ENCODE results near the gene FOXK1. TPM values are rescaled to one million over a fixed set of nuclear protein-coding genes. Genes with fewer than 3 reads are reported as not detected.

FOXK1 gene
- total and polyA plus RNA-seq, 2 of the 13 experiments (the other 11 are each of a cell fraction or from before 2014, with no cell fraction given) = 4.6 to 8.8 TPM

DNA sequence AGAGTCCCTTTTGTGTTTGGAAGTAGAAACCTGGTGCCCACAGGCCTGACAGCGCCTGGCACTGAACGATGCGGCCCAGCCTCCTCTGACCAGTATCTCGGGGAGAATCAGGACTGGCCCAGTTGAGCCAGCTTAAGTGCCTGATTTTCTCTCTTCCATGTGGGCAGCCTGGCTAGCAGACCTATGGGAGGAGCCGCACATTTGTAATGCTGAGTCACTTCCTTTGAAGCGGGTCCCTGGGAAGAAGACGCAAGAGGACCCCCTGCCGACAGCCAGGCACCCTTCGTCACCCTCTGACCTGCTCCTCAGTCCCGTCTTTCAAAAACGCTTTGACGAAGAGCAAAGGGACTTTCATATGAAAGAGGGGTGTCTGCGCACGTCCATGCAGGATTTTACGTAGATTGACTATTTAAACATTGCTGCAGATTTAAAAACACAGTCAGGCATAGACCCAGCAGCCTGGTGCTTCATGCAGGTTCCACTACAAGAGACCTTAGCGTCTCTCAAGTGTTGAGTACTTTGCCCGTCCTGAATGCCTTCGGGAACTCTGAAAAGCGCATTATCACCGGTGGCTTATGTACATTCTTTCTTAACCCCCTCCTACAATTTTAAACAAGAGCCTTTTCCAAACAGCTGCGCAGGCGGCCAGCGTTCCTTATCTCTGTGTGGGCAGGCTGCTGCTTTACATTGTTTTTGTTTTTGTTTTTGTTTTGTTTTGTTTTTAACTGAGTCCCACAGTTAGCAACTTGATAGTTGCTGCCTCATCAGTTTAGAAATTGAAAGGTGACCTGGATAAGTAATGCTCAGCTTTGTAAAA lies 56.8 kb downstream of the FOXK1 start (continued):
- TF ChIP-seq, protein P1, sequence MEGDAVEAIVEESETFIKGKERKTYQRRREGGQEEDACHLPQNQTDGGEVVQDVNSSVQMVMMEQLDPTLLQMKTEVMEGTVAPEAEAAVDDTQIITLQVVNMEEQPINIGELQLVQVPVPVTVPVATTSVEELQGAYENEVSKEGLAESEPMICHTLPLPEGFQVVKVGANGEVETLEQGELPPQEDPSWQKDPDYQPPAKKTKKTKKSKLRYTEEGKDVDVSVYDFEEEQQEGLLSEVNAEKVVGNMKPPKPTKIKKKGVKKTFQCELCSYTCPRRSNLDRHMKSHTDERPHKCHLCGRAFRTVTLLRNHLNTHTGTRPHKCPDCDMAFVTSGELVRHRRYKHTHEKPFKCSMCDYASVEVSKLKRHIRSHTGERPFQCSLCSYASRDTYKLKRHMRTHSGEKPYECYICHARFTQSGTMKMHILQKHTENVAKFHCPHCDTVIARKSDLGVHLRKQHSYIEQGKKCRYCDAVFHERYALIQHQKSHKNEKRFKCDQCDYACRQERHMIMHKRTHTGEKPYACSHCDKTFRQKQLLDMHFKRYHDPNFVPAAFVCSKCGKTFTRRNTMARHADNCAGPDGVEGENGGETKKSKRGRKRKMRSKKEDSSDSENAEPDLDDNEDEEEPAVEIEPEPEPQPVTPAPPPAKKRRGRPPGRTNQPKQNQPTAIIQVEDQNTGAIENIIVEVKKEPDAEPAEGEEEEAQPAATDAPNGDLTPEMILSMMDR (CRISPR knock-in tag; IDR thresholded peaks at IDR 0.05) = peak; percentile 54
- TF ChIP-seq STAT5B (CRISPR knock-in tag; IDR thresholded peaks at IDR 0.05) (no peak), STAG1 (CRISPR knock-in tag; IDR thresholded peaks at IDR 0.05) (0 out of 2 replicates have a peak, but pooled peaks have one; percentile 7), ETV5 (CRISPR knock-in tag; IDR thresholded peaks at IDR 0.05; ENCODE audit: borderline replicate concordance) (peak; percentile 19; the same call in 1 of the 2 replicates), RARA (CRISPR knock-in tag; IDR thresholded peaks at IDR 0.05) (no peak), SIN3B (IDR thresholded peaks at IDR 0.05; ENCODE audit: low read length) (no peak), GABPA (IDR thresholded peaks at IDR 0.05; ENCODE audit: low read depth, low read length) (no peak), GABPA (CRISPR knock-in tag; IDR thresholded peaks at IDR 0.05; ENCODE audit: low read depth) (peak; percentile 37; the same call in 1 of the 2 replicates), CREM (IDR thresholded peaks at IDR 0.05) (peak; percentile 25; the same call in 1 of the 2 replicates), CREM (CRISPR knock-in tag; IDR thresholded peaks at IDR 0.05) (no peak), SP1 (IDR thresholded peaks at IDR 0.05) (no peak), SP1 (CRISPR knock-in tag; IDR thresholded peaks at IDR 0.05) (no peak), SIN3A (IDR thresholded peaks at IDR 0.05; ENCODE audit: borderline replicate concordance, low read depth, low read length) (peak; percentile 17; the same call in 1 of the 2 replicates), ATM (IDR thresholded peaks at IDR 0.05; ENCODE audit: borderline replicate concordance) (no peak), FOSL2 (CRISPR knock-in tag; IDR thresholded peaks at IDR 0.05) (peak; percentile 91), ZNF335 (CRISPR knock-in tag; IDR thresholded peaks at IDR 0.05) (0 out of 2 replicates have a peak, but pooled peaks have one; percentile 14), NFE2L2 (IDR thresholded peaks at IDR 0.05; ENCODE audit: low read length) (peak; percentile 94), ZNF556 (CRISPR knock-in tag; IDR thresholded peaks at IDR 0.05; ENCODE audit: borderline replicate concordance) (no peak), KDM1A (CRISPR knock-in tag; IDR thresholded peaks at IDR 0.05) (peak; percentile 73; the same call in 1 of the 2 replicates)
- TF ChIP-seq, protein P2, sequence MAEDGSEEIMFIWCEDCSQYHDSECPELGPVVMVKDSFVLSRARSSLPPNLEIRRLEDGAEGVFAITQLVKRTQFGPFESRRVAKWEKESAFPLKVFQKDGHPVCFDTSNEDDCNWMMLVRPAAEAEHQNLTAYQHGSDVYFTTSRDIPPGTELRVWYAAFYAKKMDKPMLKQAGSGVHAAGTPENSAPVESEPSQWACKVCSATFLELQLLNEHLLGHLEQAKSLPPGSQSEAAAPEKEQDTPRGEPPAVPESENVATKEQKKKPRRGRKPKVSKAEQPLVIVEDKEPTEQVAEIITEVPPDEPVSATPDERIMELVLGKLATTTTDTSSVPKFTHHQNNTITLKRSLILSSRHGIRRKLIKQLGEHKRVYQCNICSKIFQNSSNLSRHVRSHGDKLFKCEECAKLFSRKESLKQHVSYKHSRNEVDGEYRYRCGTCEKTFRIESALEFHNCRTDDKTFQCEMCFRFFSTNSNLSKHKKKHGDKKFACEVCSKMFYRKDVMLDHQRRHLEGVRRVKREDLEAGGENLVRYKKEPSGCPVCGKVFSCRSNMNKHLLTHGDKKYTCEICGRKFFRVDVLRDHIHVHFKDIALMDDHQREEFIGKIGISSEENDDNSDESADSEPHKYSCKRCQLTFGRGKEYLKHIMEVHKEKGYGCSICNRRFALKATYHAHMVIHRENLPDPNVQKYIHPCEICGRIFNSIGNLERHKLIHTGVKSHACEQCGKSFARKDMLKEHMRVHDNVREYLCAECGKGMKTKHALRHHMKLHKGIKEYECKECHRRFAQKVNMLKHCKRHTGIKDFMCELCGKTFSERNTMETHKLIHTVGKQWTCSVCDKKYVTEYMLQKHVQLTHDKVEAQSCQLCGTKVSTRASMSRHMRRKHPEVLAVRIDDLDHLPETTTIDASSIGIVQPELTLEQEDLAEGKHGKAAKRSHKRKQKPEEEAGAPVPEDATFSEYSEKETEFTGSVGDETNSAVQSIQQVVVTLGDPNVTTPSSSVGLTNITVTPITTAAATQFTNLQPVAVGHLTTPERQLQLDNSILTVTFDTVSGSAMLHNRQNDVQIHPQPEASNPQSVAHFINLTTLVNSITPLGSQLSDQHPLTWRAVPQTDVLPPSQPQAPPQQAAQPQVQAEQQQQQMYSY (CRISPR knock-in tag; IDR thresholded peaks at IDR 0.05) = no peak
- TF ChIP-seq, protein P3, sequence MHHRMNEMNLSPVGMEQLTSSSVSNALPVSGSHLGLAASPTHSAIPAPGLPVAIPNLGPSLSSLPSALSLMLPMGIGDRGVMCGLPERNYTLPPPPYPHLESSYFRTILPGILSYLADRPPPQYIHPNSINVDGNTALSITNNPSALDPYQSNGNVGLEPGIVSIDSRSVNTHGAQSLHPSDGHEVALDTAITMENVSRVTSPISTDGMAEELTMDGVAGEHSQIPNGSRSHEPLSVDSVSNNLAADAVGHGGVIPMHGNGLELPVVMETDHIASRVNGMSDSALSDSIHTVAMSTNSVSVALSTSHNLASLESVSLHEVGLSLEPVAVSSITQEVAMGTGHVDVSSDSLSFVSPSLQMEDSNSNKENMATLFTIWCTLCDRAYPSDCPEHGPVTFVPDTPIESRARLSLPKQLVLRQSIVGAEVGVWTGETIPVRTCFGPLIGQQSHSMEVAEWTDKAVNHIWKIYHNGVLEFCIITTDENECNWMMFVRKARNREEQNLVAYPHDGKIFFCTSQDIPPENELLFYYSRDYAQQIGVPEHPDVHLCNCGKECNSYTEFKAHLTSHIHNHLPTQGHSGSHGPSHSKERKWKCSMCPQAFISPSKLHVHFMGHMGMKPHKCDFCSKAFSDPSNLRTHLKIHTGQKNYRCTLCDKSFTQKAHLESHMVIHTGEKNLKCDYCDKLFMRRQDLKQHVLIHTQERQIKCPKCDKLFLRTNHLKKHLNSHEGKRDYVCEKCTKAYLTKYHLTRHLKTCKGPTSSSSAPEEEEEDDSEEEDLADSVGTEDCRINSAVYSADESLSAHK (CRISPR knock-in tag; IDR thresholded peaks at IDR 0.05; ENCODE audit: borderline replicate concordance) = no peak
- TF ChIP-seq, protein P4, sequence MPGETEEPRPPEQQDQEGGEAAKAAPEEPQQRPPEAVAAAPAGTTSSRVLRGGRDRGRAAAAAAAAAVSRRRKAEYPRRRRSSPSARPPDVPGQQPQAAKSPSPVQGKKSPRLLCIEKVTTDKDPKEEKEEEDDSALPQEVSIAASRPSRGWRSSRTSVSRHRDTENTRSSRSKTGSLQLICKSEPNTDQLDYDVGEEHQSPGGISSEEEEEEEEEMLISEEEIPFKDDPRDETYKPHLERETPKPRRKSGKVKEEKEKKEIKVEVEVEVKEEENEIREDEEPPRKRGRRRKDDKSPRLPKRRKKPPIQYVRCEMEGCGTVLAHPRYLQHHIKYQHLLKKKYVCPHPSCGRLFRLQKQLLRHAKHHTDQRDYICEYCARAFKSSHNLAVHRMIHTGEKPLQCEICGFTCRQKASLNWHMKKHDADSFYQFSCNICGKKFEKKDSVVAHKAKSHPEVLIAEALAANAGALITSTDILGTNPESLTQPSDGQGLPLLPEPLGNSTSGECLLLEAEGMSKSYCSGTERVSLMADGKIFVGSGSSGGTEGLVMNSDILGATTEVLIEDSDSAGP (CRISPR knock-in tag; IDR thresholded peaks at IDR 0.05; ENCODE audit: borderline replicate concordance) = 0 out of 2 replicates have a peak, but pooled peaks have one; percentile 27

Measured in HepG2 (cell line).